HG02642 (cell line): ENCODE data around the gene DCTN1.
"Not testable (repeated sequence)": the region's sequence is repeated elsewhere in the genome, so short reads cannot be mapped to it uniquely, and the experiment has no call there.

ENCODE experiments used
- ATAC-seq: cut with Tn5 transposase; IDR thresholded peaks from one replicate; pipeline ENCODE4 v1.9.1; 2021; ENCODE audit warnings: mild to moderate bottlenecking; ENCODE audit not compliant: unreplicated experiment, poor library complexity

Gene DCTN1

GRCh38 chr2:74374509-74375205, 5.5 kb downstream of the DCTN1 start:
- ATAC-seq = no peak

GRCh38 chr2:74373985-74374384, 6.1 kb downstream of the DCTN1 start:
- ATAC-seq = no peak

- ATAC-seq = no peak
Measured at GRCh38 chr2:74373221-74373676, 6.9 kb downstream of the DCTN1 start.

- ATAC-seq = no peak
Measured at GRCh38 chr2:74372674-74373073, 7.4 kb downstream of the DCTN1 start.

- ATAC-seq = no peak
Measured at GRCh38 chr2:74371421-74371820, 8.7 kb downstream of the DCTN1 start.

GRCh38 chr2:74369976-74370375, 10.1 kb downstream of the DCTN1 start:
- ATAC-seq = no peak

- ATAC-seq = no peak
Measured at GRCh38 chr2:74368499-74368898, 11.6 kb downstream of the DCTN1 start.

- ATAC-seq = no peak
Measured at GRCh38 chr2:74367789-74368188, 12.3 kb downstream of the DCTN1 start.

GRCh38 chr2:74366036-74366435, 14.1 kb downstream of the DCTN1 start:
- ATAC-seq = no peak

GRCh38 chr2:74364533-74365505, 15.3 kb downstream of the DCTN1 start:
- ATAC-seq = no peak

- ATAC-seq = no peak
Measured at GRCh38 chr2:74361327-74361726, 18.8 kb downstream of the DCTN1 start.

- no peak for ATAC-seq
Measured at GRCh38 chr2:74357627-74358026, 22.5 kb downstream of the DCTN1 start.

- no peak for ATAC-seq
Measured at GRCh38 chr2:74349889-74350288, 30.2 kb downstream of the DCTN1 start.

GRCh38 chr2:74347742-74348141, 32.4 kb downstream of the DCTN1 start:
- ATAC-seq = no peak

- ATAC-seq = no peak
Measured at GRCh38 chr2:74347303-74347702, 32.8 kb downstream of the DCTN1 start.

GRCh38 chr2:74345272-74345943, 34.7 kb downstream of the DCTN1 start:
- no peak for ATAC-seq

- no peak for ATAC-seq
Measured at GRCh38 chr2:74343316-74343715, 36.8 kb downstream of the DCTN1 start, which contains the start of gene SLC4A5. Gene SLC4A5 (minus strand): TSS chr2:74343416. CDS start chr2:74315023, 28,393 bp downstream.

- not testable (repeated sequence) for ATAC-seq
Measured at GRCh38 chr2:74336227-74336626, 43.9 kb downstream of the DCTN1 start.

GRCh38 chr2:74334931-74335333, 45.2 kb downstream of the DCTN1 start:
- no peak for ATAC-seq

- ATAC-seq = no peak
Measured at GRCh38 chr2:74333896-74334586, 46.1 kb downstream of the DCTN1 start.
